ENCODE results near the gene SYT11. TPM values are rescaled to one million over a fixed set of nuclear protein-coding genes. Genes with fewer than 3 reads are reported as not detected.
A peak's percentile ranks its signal among the peaks of the same experiment; 100 is the strongest.

The SYT11 gene
- total RNA-seq, 2 donors from 2014 or later: 15.5 to 21.5 TPM

DNA sequence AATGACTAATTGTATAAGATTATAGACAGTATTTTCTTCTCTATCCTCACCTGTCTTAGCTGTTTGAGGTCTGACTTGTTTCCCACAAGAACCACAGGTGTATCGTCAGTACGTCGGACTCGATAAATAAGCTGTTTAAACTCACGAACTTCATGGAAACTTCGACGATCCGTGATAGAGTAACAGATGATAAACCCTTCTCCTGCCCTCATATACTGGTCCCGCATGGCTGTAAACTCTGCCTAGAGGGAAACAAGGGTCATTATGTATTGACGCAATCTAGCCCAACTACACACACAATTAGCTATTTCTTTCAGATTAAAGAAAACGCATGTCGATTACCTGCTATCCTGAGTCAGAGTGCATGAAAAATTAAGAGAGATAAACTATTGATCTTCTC, 44.9 kb downstream of the SYT11 start:
- Histone ChIP-seq H3K36me3 (peaks cover 92% of the 10 kb centered on the region), H3K27ac (no peak overlapping the region), H3K27me3 (no peaks in the 10 kb centered on the region), H3K4me1 (no peaks in the 10 kb centered on the region), H3K9me3 (no peaks in the 10 kb centered on the region), H3K4me3 (no peak overlapping the region)
- DNase-seq (ENCODE audit: low spot score): no peak
- TF ChIP-seq, protein P1, sequence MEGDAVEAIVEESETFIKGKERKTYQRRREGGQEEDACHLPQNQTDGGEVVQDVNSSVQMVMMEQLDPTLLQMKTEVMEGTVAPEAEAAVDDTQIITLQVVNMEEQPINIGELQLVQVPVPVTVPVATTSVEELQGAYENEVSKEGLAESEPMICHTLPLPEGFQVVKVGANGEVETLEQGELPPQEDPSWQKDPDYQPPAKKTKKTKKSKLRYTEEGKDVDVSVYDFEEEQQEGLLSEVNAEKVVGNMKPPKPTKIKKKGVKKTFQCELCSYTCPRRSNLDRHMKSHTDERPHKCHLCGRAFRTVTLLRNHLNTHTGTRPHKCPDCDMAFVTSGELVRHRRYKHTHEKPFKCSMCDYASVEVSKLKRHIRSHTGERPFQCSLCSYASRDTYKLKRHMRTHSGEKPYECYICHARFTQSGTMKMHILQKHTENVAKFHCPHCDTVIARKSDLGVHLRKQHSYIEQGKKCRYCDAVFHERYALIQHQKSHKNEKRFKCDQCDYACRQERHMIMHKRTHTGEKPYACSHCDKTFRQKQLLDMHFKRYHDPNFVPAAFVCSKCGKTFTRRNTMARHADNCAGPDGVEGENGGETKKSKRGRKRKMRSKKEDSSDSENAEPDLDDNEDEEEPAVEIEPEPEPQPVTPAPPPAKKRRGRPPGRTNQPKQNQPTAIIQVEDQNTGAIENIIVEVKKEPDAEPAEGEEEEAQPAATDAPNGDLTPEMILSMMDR (IDR thresholded peaks at IDR 0.05): no peak

DNA sequence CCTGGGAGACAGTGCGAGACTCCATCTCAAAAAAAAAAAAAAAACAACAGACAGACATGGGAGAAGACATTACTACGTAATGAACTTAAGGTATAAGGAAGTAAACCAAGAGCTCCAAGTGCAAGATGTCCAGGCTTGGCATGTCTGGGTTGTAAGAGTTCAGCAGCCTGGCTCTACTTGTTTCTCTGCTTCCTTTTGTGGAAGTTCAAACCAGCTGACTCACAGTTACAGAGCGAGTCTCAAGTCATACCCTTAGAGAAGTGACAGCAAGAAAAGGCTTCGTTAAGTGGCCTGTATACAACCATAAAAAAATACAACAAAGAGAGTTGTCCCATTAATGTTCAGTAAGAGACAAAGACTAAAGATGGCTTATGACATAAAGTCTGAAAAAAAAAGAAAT, 50.5 kb downstream of the SYT11 start:
- TF ChIP-seq, protein P1 (IDR thresholded peaks at IDR 0.05): no peak
- H3K36me3 ChIP-seq: peaks cover 60% of the 10 kb centered on the region
- peak overlapping the region; percentile 93 to 95 for H3K27ac ChIP-seq

DNA sequence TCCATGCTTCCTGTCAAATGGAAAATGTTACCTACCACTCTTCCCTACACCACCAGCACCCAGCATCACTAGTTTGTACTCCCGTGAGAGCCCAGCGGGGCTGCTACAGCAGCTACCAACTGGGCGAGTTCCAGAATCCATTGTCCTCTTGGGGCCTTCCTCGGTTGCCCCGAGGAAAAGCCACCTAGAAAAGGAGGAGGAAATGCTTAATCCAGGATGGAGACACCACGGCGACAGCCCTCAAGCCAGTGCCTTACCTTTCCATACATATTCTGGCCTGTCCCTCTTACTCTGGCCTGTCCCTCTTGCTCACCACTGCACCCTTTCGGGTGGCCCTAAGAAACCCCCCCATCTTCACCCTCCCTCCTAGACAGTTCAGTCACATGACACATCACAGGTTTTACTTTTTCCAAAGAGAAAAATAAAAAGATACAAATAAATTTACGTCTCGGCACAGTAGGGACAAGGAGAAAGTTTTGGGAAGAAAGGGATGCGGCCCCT, 51.3 kb downstream of the SYT11 start:
- H3K4me1 ChIP-seq: peaks cover 0 to 22% of the 10 kb centered on the region in 2 donors
- H3K36me3 ChIP-seq: peaks cover 60% of the 10 kb centered on the region
- H3K27ac ChIP-seq: peak overlapping the region; percentile 93 to 95
- no peaks in the 10 kb centered on the region for H3K27me3 ChIP-seq
- no peak for DNase-seq (ENCODE audit: low spot score)
- H3K9me3 ChIP-seq: no peaks in the 10 kb centered on the region
- peak overlapping the region; percentile 78 to 84 for H3K4me3 ChIP-seq
- TF ChIP-seq, protein P1 (IDR thresholded peaks at IDR 0.05): no peak

More for the DNA sequence above, 50.5 kb downstream of the SYT11 start:
- Histone ChIP-seq H3K4me1 (peaks cover 0 to 22% of the 10 kb centered on the region in 2 donors), H3K27me3 (no peaks in the 10 kb centered on the region), H3K9me3 (no peaks in the 10 kb centered on the region), H3K4me3 (peak overlapping the region; percentile 78 to 84)
- no peak for DNase-seq (ENCODE audit: low spot score)

DNA sequence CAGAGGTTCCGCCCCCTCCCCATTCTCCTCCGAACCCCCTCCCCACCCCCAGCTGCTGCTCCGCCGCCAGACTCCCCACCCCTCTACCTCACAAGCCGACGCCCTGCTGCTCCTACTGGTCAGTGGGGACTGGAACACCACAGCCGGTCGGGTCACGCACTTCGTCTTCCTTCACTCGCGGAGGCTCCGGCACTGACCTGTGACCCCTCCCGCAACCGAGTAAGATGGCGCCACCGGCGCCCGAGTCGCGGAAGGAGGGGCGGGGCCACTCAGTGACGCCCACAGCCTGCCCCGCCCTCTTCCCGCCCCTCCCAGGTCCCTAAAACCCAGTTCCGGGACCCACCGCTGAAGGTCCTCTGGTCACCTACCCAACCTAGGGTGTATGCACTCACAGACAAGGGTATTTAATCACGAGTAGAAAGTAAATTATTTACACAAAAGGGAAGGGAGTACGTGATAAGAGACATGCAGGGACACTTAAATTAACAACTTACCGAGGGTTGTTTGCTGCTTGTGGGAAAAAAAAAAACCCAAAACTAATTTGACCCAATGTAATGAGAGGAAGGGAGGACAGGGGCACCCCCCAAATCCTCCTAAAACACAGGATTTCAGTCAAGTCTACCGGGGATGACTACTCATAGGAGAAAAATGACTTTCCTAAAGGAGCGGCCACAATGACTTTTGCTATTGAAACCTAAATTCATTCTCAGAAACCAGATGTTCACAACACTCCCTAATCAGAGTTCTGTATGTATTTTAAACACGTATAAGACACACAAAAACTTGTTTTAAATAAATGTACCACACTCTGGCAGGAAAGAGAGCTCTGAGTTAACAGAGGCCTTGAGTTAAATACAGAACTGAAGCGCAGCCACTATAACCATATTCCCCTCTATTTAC, 52.0 kb downstream of the SYT11 start, which contains the start of gene RIT1:
Gene RIT1 (minus strand): TSS at position 194 of the 900 bp plus-strand sequence. CDS start 588 bp downstream, outside the sequence.
- Histone ChIP-seq H3K27me3 (no peaks in the 10 kb centered on the region), H3K36me3 (peaks cover 63% of the 10 kb centered on the region), H3K4me1 (peaks cover 0 to 22% of the 10 kb centered on the region in 2 donors), H3K27ac (peak within 1 kb of the TSS; percentile 93 to 95), H3K4me3 (peak within 1 kb of the TSS; percentile 78 to 84), H3K9me3 (no peaks in the 10 kb centered on the region)
- TF ChIP-seq, protein P1 (IDR thresholded peaks at IDR 0.05): peak in 1 of 2 donors; percentile 22
- DNase-seq (ENCODE audit: low spot score): peak; percentile 90

DNA sequence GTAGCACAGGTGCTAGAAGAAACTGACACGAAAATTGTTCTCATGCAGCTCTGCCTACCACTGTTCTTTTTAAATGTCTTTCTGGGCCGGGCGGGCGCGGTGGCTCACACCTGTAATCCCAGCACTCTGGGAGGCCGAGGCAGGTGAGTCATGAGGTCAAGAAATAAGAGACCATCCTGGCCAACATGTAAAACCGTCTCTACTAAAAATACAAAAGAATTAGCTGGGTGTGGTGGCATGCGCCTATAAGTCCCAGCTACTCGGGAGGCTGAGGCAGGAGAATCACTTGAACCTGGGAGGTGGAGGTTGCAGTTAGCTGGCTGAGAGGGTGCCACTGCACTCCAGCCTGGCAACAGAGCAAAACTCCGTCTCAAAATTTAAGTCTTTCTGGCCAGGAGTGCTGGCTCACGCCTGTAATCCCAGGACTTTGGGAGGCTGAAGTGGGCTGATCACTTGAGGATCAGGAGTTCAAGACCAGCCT, 52.7 kb downstream of the SYT11 start:
- DNase-seq (ENCODE audit: low spot score): no peak
- Histone ChIP-seq H3K27ac (peak overlapping the region; percentile 93 to 95), H3K36me3 (peaks cover 65% of the 10 kb centered on the region), H3K4me1 (peaks cover 0 to 22% of the 10 kb centered on the region in 2 donors), H3K9me3 (no peaks in the 10 kb centered on the region), H3K4me3 (no peak overlapping the region), H3K27me3 (no peaks in the 10 kb centered on the region)
- TF ChIP-seq, protein P1 (IDR thresholded peaks at IDR 0.05): no peak
